HepG2 (cell line): ENCODE measurements around the gene ALG13. TPM values are rescaled to one million over a fixed set of nuclear protein-coding genes. Genes with fewer than 3 reads are reported as not detected.

ENCODE experiments used
- ARID5B ChIP-seq: IDR thresholded peaks from 2 replicates; pipeline ENCODE4 v1.4.0; 2020; ENCODE audit warnings: mild to moderate bottlenecking, missing genetic modification reagents
- BORCS8-MEF2B ChIP-seq: sonication (generic); formaldehyde crosslinking; IDR thresholded peaks from 2 replicates; pipeline ENCODE4 v1.8.0; 2022; ENCODE audit warnings: mild to moderate bottlenecking, missing genetic modification reagents
- FOXK1 ChIP-seq: sonication (generic); formaldehyde crosslinking; IDR thresholded peaks from 2 replicates; pipeline ENCODE4 v1.4.0; 2020; ENCODE audit warnings: low read depth, missing genetic modification reagents, borderline replicate concordance
- GFI1 ChIP-seq: sonication (generic); formaldehyde crosslinking; IDR thresholded peaks from 2 replicates; pipeline ENCODE4 v1.5.0; 2020; ENCODE audit warnings: missing genetic modification reagents, mild to moderate bottlenecking, borderline replicate concordance
- KDM5A ChIP-seq: fragments of 200-600 bp; sonication (generic); IDR thresholded peaks from 2 replicates; pipeline ENCODE4 v1.7.0; 2018; ENCODE audit warnings: antibody characterized with exemption, mild to moderate bottlenecking, low read length, borderline replicate concordance
- NCOA2 ChIP-seq: sonication (generic); formaldehyde crosslinking; IDR thresholded peaks from 2 replicates; pipeline ENCODE4 v1.8.0; 2022; ENCODE audit warnings: inconsistent platforms
- SYNCRIP ChIP-seq: fragments of 200-400 bp; formaldehyde crosslinking; IDR thresholded peaks from 2 replicates; pipeline ENCODE4 v1.6.1; 2018; ENCODE audit warnings: mild to moderate bottlenecking, low read depth, low read length; ENCODE audit not compliant: insufficient read depth
- TAF1 ChIP-seq: sonication (generic); formaldehyde crosslinking; IDR thresholded peaks from 2 replicates; pipeline ENCODE4 v1.4.0; 2020; ENCODE audit warnings: missing genetic modification reagents
- TBX3 ChIP-seq: fragments of 450-650 bp; IDR thresholded peaks from 2 replicates; pipeline ENCODE4 v1.6.1; 2017; ENCODE audit warnings: antibody characterized with exemption, mild to moderate bottlenecking, inconsistent platforms, borderline replicate concordance
- ZNF256 ChIP-seq: sonication (generic); formaldehyde crosslinking; conservative IDR thresholded peaks from 2 replicates; pipeline ENCODE4 v1.4.0; 2020; ENCODE audit warnings: missing genetic modification reagents
- ZNF362 ChIP-seq: sonication (generic); formaldehyde crosslinking; IDR thresholded peaks from 2 replicates; pipeline ENCODE4 v1.4.0; 2020; ENCODE audit warnings: missing genetic modification reagents, mild to moderate bottlenecking, borderline replicate concordance
- ZNF383 ChIP-seq: sonication (generic); formaldehyde crosslinking; IDR thresholded peaks from 2 replicates; pipeline ENCODE4 v1.4.0; 2020; ENCODE audit warnings: missing genetic modification reagents, mild to moderate bottlenecking, borderline replicate concordance
- ZNF720 ChIP-seq: sonication (generic); formaldehyde crosslinking; IDR thresholded peaks from 2 replicates; pipeline ENCODE4 v1.4.0; 2020; ENCODE audit warnings: missing genetic modification reagents
- polyA plus RNA-seq, 8 experiments: library from polyadenylated mRNA; depleted of rRNA in 3 of 8; stranded (reverse) in 7 of 8; unstranded in 1 of 8; fragments of >200 nt; fragmentation: Illumina TruSeq in 4 of 8; extraction: Trizol in 4 of 8; gene quantifications; 2 replicates each; pipeline versions ENCODE4 v1.2.1 to v1.2.3, GENCODE V29; 2011 to 2016; ENCODE audit warnings: low read depth in 4 of 8, missing spikeins in 1 of 8, mixed read lengths in 1 of 8; ENCODE audit not compliant: insufficient read depth in 1 of 8
- total RNA-seq, 5 experiments: library from RNA; depleted of rRNA; stranded (reverse); fragments of >200 nt; fragmentation: Illumina TruSeq; extraction: Trizol; gene quantifications; 2 replicates each; pipeline ENCODE4 v1.2.3, GENCODE V29; 2016; ENCODE audit warnings: low read depth in 1 of 5
- TF ChIP-seq, protein P1 (sequence below): sonication (generic); formaldehyde crosslinking; IDR thresholded peaks from 2 replicates; pipeline ENCODE4 v1.4.0; 2020; ENCODE audit warnings: mild to moderate bottlenecking, missing genetic modification reagents, borderline replicate concordance
- TF ChIP-seq, protein P2 (sequence below): sonication (generic); formaldehyde crosslinking; IDR thresholded peaks from 2 replicates; pipeline ENCODE4 v1.9.0; 2021; ENCODE audit warnings: missing genetic modification reagents, borderline replicate concordance

ALG13 gene
- total and polyA plus RNA-seq, 2 of the 13 experiments (the other 11 are each of a cell fraction or from before 2014, with no cell fraction given) = 31.2 to 65.5 TPM

GRCh38 chrX:111680988-111681779, at the start of gene ALG13 (continued):
- TF ChIP-seq ARID5B (CRISPR knock-in tag) (0 out of 2 replicates have a peak, but pooled peaks have one; percentile 13), KDM5A (0 out of 2 replicates have a peak, but pooled peaks have one; percentile 45), NCOA2 (CRISPR knock-in tag) (0 out of 2 replicates have a peak, but pooled peaks have one; percentile 23), TAF1 (peak; percentile 56), TBX3 (no peak), BORCS8-MEF2B (no peak), ZNF362 (no peak), ZNF256 (CRISPR knock-in tag) (no peak), ZNF383 (CRISPR knock-in tag) (no peak), SYNCRIP (no peak), GFI1 (CRISPR knock-in tag) (peak; percentile 37; the same call in 1 of the 2 replicates), FOXK1 (CRISPR knock-in tag) (0 out of 2 replicates have a peak, but pooled peaks have one; percentile 14), ZNF720 (CRISPR knock-in tag) (no peak)
- TF ChIP-seq, protein P1, sequence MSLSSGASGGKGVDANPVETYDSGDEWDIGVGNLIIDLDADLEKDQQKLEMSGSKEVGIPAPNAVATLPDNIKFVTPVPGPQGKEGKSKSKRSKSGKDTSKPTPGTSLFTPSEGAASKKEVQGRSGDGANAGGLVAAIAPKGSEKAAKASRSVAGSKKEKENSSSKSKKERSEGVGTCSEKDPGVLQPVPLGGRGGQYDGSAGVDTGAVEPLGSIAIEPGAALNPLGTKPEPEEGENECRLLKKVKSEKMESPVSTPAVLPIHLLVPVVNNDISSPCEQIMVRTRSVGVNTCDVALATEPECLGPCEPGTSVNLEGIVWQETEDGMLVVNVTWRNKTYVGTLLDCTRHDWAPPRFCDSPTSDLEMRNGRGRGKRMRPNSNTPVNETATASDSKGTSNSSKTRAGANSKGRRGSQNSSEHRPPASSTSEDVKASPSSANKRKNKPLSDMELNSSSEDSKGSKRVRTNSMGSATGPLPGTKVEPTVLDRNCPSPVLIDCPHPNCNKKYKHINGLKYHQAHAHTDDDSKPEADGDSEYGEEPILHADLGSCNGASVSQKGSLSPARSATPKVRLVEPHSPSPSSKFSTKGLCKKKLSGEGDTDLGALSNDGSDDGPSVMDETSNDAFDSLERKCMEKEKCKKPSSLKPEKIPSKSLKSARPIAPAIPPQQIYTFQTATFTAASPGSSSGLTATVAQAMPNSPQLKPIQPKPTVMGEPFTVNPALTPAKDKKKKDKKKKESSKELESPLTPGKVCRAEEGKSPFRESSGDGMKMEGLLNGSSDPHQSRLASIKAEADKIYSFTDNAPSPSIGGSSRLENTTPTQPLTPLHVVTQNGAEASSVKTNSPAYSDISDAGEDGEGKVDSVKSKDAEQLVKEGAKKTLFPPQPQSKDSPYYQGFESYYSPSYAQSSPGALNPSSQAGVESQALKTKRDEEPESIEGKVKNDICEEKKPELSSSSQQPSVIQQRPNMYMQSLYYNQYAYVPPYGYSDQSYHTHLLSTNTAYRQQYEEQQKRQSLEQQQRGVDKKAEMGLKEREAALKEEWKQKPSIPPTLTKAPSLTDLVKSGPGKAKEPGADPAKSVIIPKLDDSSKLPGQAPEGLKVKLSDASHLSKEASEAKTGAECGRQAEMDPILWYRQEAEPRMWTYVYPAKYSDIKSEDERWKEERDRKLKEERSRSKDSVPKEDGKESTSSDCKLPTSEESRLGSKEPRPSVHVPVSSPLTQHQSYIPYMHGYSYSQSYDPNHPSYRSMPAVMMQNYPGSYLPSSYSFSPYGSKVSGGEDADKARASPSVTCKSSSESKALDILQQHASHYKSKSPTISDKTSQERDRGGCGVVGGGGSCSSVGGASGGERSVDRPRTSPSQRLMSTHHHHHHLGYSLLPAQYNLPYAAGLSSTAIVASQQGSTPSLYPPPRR (CRISPR knock-in tag) = no peak
- TF ChIP-seq, protein P2, sequence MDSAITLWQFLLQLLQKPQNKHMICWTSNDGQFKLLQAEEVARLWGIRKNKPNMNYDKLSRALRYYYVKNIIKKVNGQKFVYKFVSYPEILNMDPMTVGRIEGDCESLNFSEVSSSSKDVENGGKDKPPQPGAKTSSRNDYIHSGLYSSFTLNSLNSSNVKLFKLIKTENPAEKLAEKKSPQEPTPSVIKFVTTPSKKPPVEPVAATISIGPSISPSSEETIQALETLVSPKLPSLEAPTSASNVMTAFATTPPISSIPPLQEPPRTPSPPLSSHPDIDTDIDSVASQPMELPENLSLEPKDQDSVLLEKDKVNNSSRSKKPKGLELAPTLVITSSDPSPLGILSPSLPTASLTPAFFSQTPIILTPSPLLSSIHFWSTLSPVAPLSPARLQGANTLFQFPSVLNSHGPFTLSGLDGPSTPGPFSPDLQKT (CRISPR knock-in tag) = no peak
